ENCODE data around the gene CHD3.

DNA sequence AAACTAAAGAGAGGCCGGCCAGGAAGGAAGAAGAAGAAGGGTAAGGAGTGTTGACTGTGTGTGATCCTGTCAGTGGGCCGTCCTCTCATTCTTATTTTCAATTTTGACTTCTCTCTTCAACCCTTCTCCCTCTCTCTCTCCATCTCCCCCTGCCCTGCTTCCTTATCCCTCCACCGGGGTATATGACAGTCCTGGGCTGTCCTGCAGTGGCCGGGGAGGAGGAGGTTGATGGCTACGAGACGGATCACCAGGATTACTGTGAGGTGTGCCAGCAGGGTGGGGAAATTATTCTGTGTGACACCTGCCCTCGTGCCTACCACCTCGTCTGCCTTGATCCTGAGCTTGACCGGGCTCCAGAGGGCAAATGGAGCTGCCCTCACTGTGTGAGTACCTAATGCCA lies 5.6 kb downstream of the CHD3 start:
- no peak for TF ChIP-seq EP300 (IDR thresholded peaks at IDR 0.05; ENCODE audit: low read depth in 2 of 2, low read length in 2 of 2)
- no peak for TF ChIP-seq EP300 (CRISPR knock-in tag; IDR thresholded peaks at IDR 0.05; ENCODE audit: borderline replicate concordance)
- TF ChIP-seq TAF1 (CRISPR knock-in tag; IDR thresholded peaks at IDR 0.05): no peak
- no peak for TF ChIP-seq ZFX (CRISPR knock-in tag; IDR thresholded peaks at IDR 0.05; ENCODE audit: low read depth)
- TF ChIP-seq, protein P1, sequence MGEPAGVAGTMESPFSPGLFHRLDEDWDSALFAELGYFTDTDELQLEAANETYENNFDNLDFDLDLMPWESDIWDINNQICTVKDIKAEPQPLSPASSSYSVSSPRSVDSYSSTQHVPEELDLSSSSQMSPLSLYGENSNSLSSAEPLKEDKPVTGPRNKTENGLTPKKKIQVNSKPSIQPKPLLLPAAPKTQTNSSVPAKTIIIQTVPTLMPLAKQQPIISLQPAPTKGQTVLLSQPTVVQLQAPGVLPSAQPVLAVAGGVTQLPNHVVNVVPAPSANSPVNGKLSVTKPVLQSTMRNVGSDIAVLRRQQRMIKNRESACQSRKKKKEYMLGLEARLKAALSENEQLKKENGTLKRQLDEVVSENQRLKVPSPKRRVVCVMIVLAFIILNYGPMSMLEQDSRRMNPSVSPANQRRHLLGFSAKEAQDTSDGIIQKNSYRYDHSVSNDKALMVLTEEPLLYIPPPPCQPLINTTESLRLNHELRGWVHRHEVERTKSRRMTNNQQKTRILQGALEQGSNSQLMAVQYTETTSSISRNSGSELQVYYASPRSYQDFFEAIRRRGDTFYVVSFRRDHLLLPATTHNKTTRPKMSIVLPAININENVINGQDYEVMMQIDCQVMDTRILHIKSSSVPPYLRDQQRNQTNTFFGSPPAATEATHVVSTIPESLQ (CRISPR knock-in tag; conservative IDR thresholded peaks at IDR 0.05): no peak
- TF ChIP-seq, protein P2, sequence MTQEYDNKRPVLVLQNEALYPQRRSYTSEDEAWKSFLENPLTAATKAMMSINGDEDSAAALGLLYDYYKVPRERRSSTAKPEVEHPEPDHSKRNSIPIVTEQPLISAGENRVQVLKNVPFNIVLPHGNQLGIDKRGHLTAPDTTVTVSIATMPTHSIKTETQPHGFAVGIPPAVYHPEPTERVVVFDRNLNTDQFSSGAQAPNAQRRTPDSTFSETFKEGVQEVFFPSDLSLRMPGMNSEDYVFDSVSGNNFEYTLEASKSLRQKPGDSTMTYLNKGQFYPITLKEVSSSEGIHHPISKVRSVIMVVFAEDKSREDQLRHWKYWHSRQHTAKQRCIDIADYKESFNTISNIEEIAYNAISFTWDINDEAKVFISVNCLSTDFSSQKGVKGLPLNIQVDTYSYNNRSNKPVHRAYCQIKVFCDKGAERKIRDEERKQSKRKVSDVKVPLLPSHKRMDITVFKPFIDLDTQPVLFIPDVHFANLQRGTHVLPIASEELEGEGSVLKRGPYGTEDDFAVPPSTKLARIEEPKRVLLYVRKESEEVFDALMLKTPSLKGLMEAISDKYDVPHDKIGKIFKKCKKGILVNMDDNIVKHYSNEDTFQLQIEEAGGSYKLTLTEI (CRISPR knock-in tag; conservative IDR thresholded peaks at IDR 0.05): no peak
- no peak for TF ChIP-seq JDP2 (CRISPR knock-in tag; IDR thresholded peaks at IDR 0.05; ENCODE audit: borderline replicate concordance)
